ENCODE measurements around the gene LDB1. TPM values are rescaled to one million over a fixed set of nuclear protein-coding genes. Genes with fewer than 3 reads are reported as not detected.

Gene LDB1
- total RNA-seq, 2 experiments from 2014 or later: 68.5 to 70.9 TPM

GRCh38 chr10:102147561-102147960 is 27.4 kb upstream of the LDB1 start:
- H3K4me3 Mint-ChIP-seq: no peak overlapping the region
- CTCF ChIA-PET: no interaction called here
- H3K4me1 Mint-ChIP-seq (ENCODE audit: low read depth): peaks cover 12% of the 10 kb centered on the region
- POLR2A ChIA-PET: interaction anchor here (2.2 to 12.5 kb wide), 5 partner anchors 8 to 31 kb away, joined by 8 to 250 read pairs (median 16); no protein-coding TSS in a partner anchor
- no peak for DNase-seq
- intact Hi-C loops (cut with micrococcal nuclease): no loop called here
- H3K36me3 Mint-ChIP-seq (ENCODE audit: low read depth): peaks cover 78% of the 10 kb centered on the region
- peak overlapping the region; percentile 33 for H3K27ac Mint-ChIP-seq
- ATAC-seq: no peak
- TF ChIP-seq CTCF (IDR thresholded peaks at IDR 0.05): no peak
- no peaks in the 10 kb centered on the region for H3K9me3 Mint-ChIP-seq
- H3K27me3 Mint-ChIP-seq: no peaks in the 10 kb centered on the region

GRCh38 chr10:102146971-102147428 is 26.8 kb upstream of the LDB1 start:
- Mint-ChIP-seq H3K4me1 (ENCODE audit: low read depth) (peaks cover 12% of the 10 kb centered on the region), H3K4me3 (no peak overlapping the region), H3K27me3 (no peaks in the 10 kb centered on the region), H3K36me3 (ENCODE audit: low read depth) (peaks cover 73% of the 10 kb centered on the region), H3K9me3 (no peaks in the 10 kb centered on the region), H3K27ac (peak overlapping the region; percentile 33)
- intact Hi-C loops (cut with micrococcal nuclease): no loop called here
- DNase-seq (no peak), ATAC-seq (no peak)
- ChIA-PET CTCF (interaction anchor here (0.9 to 1.6 kb wide), 4 partner anchors 10 to 357 kb away, joined by 3 to 4 read pairs (median 3); partner anchors contain the start of gene SUFU), POLR2A (interaction anchor here (0.8 to 12.5 kb wide), 6 partner anchors 8 to 31 kb away, joined by 3 to 250 read pairs (median 15); no protein-coding TSS in a partner anchor)
- no peak for TF ChIP-seq CTCF (IDR thresholded peaks at IDR 0.05)

- H3K36me3 Mint-ChIP-seq (ENCODE audit: low read depth): peaks cover 72% of the 10 kb centered on the region
- H3K4me1 Mint-ChIP-seq (ENCODE audit: low read depth): peaks cover 11% of the 10 kb centered on the region
- no peaks in the 10 kb centered on the region for H3K27me3 Mint-ChIP-seq
- DNase-seq: no peak
- H3K27ac Mint-ChIP-seq: peak overlapping the region; percentile 5
- intact Hi-C loops (cut with micrococcal nuclease): no loop called here
- ATAC-seq: no peak
- ChIA-PET POLR2A (interaction anchor here (0.9 to 11.0 kb wide), 3 partner anchors 8 to 23 kb away, joined by 3 to 250 read pairs (median 15); partner anchors contain the start of gene NOLC1), CTCF (no interaction called here)
- TF ChIP-seq CTCF (IDR thresholded peaks at IDR 0.05): no peak
- no peak overlapping the region for H3K4me3 Mint-ChIP-seq
- H3K9me3 Mint-ChIP-seq: no peaks in the 10 kb centered on the region
Measured at GRCh38 chr10:102141583-102142107, 21.5 kb upstream of the LDB1 start.

GRCh38 chr10:102140913-102141540 is 20.9 kb upstream of the LDB1 start:
- no peak for DNase-seq
- no peaks in the 10 kb centered on the region for H3K9me3 Mint-ChIP-seq
- peaks cover 14% of the 10 kb centered on the region for H3K4me1 Mint-ChIP-seq (ENCODE audit: low read depth)
- ChIA-PET CTCF (no interaction called here), POLR2A (interaction anchor here (0.9 to 11.0 kb wide), 5 partner anchors 8 to 291 kb away, joined by 3 to 250 read pairs (median 15); partner anchors contain the start of genes CUEDC2 and NOLC1)
- intact Hi-C loops (cut with micrococcal nuclease): no loop called here
- H3K27ac Mint-ChIP-seq: no peak overlapping the region
- TF ChIP-seq CTCF (IDR thresholded peaks at IDR 0.05): no peak
- H3K27me3 Mint-ChIP-seq: no peaks in the 10 kb centered on the region
- no peak overlapping the region for H3K4me3 Mint-ChIP-seq
- no peak for ATAC-seq
- peaks cover 68% of the 10 kb centered on the region for H3K36me3 Mint-ChIP-seq (ENCODE audit: low read depth)

- Mint-ChIP-seq H3K9me3 (no peaks in the 10 kb centered on the region), H3K27ac (no peak overlapping the region), H3K36me3 (ENCODE audit: low read depth) (peaks cover 70% of the 10 kb centered on the region), H3K4me1 (ENCODE audit: low read depth) (peaks cover 22% of the 10 kb centered on the region), H3K27me3 (no peaks in the 10 kb centered on the region), H3K4me3 (no peak overlapping the region)
- DNase-seq (no peak), ATAC-seq (no peak)
- intact Hi-C loops (cut with micrococcal nuclease): no loop called here
- POLR2A ChIA-PET: interaction anchor here (1.0 to 11.0 kb wide), 5 partner anchors 9 to 292 kb away, joined by 3 to 250 read pairs (median 3); partner anchors contain the start of genes CUEDC2 and NOLC1
- TF ChIP-seq CTCF (IDR thresholded peaks at IDR 0.05): no peak
- CTCF ChIA-PET: interaction anchor here (1.0 to 1.5 kb wide), 3 partner anchors 8 to 21 kb away, joined by 3 read pairs; no protein-coding TSS in a partner anchor
Measured at GRCh38 chr10:102140218-102140617, 20.1 kb upstream of the LDB1 start.

Data from activated CD8-positive, alpha-beta T cell treated with anti-CD3 and anti-CD28 coated beads for 36 hours (primary cell).